ENCODE data around the gene TGFB1I1. TPM values are rescaled to one million over a fixed set of nuclear protein-coding genes. Genes with fewer than 3 reads are reported as not detected.

TGFB1I1 gene
- total and polyA plus RNA-seq, 2 of the 13 experiments (the other 11 are each of a cell fraction or from before 2014, with no cell fraction given) = 0.80 to 2.9 TPM

- TF ChIP-seq ZNF850 (CRISPR knock-in tag; conservative IDR thresholded peaks at IDR 0.05) (no peak), SRSF9 (IDR thresholded peaks at IDR 0.05; ENCODE audit: borderline replicate concordance, insufficient read depth, low read depth, low read length, poor library complexity, severe bottlenecking) (no peak), ZBTB14 (CRISPR knock-in tag; IDR thresholded peaks at IDR 0.05) (0 out of 2 replicates have a peak, but pooled peaks have one; percentile 12), SYNCRIP (IDR thresholded peaks at IDR 0.05; ENCODE audit: insufficient read depth, low read depth, low read length) (no peak), IRF2 (CRISPR knock-in tag; IDR thresholded peaks at IDR 0.05) (peak; percentile 84), ZNF24 (IDR thresholded peaks at IDR 0.05) (no peak), ZNF577 (CRISPR knock-in tag; IDR thresholded peaks at IDR 0.05; ENCODE audit: borderline replicate concordance, low read depth) (no peak), ZNF687 (CRISPR knock-in tag; IDR thresholded peaks at IDR 0.05) (peak; percentile 97), PHB2 (IDR thresholded peaks at IDR 0.05; ENCODE audit: partially characterized antibody) (no peak), PCBP2 (optimal IDR thresholded peaks at IDR 0.05; ENCODE audit: low read depth, low read length, poor library complexity, severe bottlenecking) (no peak), AKAP8 (CRISPR knock-in tag; IDR thresholded peaks at IDR 0.05) (peak; percentile 76; the same call in 1 of the 2 replicates), REL (CRISPR knock-in tag; conservative IDR thresholded peaks at IDR 0.05) (no peak; the same call in 1 of the 2 replicates)
- TF ChIP-seq, protein P1, sequence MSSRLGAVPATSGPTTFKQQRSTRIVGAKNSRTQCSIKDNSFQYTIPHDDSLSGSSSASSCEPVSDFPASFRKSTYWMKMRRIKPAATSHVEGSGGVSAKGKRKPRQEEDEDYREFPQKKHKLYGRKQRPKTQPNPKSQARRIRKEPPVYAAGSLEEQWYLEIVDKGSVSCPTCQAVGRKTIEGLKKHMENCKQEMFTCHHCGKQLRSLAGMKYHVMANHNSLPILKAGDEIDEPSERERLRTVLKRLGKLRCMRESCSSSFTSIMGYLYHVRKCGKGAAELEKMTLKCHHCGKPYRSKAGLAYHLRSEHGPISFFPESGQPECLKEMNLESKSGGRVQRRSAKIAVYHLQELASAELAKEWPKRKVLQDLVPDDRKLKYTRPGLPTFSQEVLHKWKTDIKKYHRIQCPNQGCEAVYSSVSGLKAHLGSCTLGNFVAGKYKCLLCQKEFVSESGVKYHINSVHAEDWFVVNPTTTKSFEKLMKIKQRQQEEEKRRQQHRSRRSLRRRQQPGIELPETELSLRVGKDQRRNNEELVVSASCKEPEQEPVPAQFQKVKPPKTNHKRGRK (CRISPR knock-in tag; IDR thresholded peaks at IDR 0.05) = no peak
- TF ChIP-seq, protein P2, sequence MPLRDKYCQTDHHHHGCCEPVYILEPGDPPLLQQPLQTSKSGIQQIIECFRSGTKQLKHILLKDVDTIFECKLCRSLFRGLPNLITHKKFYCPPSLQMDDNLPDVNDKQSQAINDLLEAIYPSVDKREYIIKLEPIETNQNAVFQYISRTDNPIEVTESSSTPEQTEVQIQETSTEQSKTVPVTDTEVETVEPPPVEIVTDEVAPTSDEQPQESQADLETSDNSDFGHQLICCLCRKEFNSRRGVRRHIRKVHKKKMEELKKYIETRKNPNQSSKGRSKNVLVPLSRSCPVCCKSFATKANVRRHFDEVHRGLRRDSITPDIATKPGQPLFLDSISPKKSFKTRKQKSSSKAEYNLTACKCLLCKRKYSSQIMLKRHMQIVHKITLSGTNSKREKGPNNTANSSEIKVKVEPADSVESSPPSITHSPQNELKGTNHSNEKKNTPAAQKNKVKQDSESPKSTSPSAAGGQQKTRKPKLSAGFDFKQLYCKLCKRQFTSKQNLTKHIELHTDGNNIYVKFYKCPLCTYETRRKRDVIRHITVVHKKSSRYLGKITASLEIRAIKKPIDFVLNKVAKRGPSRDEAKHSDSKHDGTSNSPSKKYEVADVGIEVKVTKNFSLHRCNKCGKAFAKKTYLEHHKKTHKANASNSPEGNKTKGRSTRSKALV (CRISPR knock-in tag; IDR thresholded peaks at IDR 0.05) = peak; percentile 88
- TF ChIP-seq, protein P3, sequence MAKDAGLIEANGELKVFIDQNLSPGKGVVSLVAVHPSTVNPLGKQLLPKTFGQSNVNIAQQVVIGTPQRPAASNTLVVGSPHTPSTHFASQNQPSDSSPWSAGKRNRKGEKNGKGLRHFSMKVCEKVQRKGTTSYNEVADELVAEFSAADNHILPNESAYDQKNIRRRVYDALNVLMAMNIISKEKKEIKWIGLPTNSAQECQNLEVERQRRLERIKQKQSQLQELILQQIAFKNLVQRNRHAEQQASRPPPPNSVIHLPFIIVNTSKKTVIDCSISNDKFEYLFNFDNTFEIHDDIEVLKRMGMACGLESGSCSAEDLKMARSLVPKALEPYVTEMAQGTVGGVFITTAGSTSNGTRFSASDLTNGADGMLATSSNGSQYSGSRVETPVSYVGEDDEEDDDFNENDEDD (CRISPR knock-in tag; IDR thresholded peaks at IDR 0.05; ENCODE audit: borderline replicate concordance) = peak; percentile 74; the same call in 1 of the 2 replicates
- TF ChIP-seq, protein P4, sequence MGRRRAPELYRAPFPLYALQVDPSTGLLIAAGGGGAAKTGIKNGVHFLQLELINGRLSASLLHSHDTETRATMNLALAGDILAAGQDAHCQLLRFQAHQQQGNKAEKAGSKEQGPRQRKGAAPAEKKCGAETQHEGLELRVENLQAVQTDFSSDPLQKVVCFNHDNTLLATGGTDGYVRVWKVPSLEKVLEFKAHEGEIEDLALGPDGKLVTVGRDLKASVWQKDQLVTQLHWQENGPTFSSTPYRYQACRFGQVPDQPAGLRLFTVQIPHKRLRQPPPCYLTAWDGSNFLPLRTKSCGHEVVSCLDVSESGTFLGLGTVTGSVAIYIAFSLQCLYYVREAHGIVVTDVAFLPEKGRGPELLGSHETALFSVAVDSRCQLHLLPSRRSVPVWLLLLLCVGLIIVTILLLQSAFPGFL (CRISPR knock-in tag; IDR thresholded peaks at IDR 0.05) = no peak; the same call in 1 of the 2 replicates
Observed at GRCh38 chr16:31458073-31458843, 13.7 kb upstream of the TGFB1I1 start (continued).
